ENCODE results near the gene RFT1. TPM values are rescaled to one million over a fixed set of nuclear protein-coding genes. Genes with fewer than 3 reads are reported as not detected.
"Not testable (repeated sequence)": the region's sequence is repeated elsewhere in the genome, so short reads cannot be mapped to it uniquely, and the experiment has no call there.

The RFT1 gene
- polyA plus RNA-seq, 1 donor, result 10.7 TPM

- DNase-seq, result no peak
Observed at GRCh38 chr3:53069422-53070068, 60.7 kb downstream of the RFT1 start.

- no peak for DNase-seq
Observed at GRCh38 chr3:53068176-53068575, 62.1 kb downstream of the RFT1 start.

GRCh38 chr3:53067567-53067966, 62.7 kb downstream of the RFT1 start:
- DNase-seq, result no peak

GRCh38 chr3:53065841-53066480, 64.3 kb downstream of the RFT1 start:
- DNase-seq, result no peak

GRCh38 chr3:53062905-53063304, 67.3 kb downstream of the RFT1 start:
- no peak for DNase-seq

- no peak for DNase-seq
Observed at GRCh38 chr3:53056442-53056841, 73.8 kb downstream of the RFT1 start.

GRCh38 chr3:53054233-53054632, 76.0 kb downstream of the RFT1 start:
- not testable (repeated sequence) for DNase-seq

- no peak for DNase-seq
Observed at GRCh38 chr3:53051929-53052328, 78.3 kb downstream of the RFT1 start.

GRCh38 chr3:53049987-53050386, 80.2 kb downstream of the RFT1 start:
- DNase-seq, result no peak

- DNase-seq, result peak; percentile 38
Observed at GRCh38 chr3:53046171-53047170, 83.8 kb downstream of the RFT1 start.

- DNase-seq, result peak; percentile 84
Observed at GRCh38 chr3:53045518-53046170, 84.6 kb downstream of the RFT1 start, which contains the start of gene SFMBT1. Gene SFMBT1, minus strand, starts transcription at chr3:53046073. Its CDS starts 76,945 bp downstream, at chr3:52969128.

GRCh38 chr3:53044711-53045517, 85.3 kb downstream of the RFT1 start:
- peak; percentile 72 for DNase-seq

GRCh38 chr3:53044371-53044710, 85.9 kb downstream of the RFT1 start:
- no peak for DNase-seq

GRCh38 chr3:53043738-53044137, 86.5 kb downstream of the RFT1 start:
- no peak for DNase-seq

GRCh38 chr3:53042651-53043050, 87.6 kb downstream of the RFT1 start:
- no peak for DNase-seq

GRCh38 chr3:53040351-53040820, 89.8 kb downstream of the RFT1 start:
- no peak for DNase-seq

GRCh38 chr3:53039376-53039752, 90.9 kb downstream of the RFT1 start:
- DNase-seq, result no peak

GRCh38 chr3:53038679-53039375, 91.4 kb downstream of the RFT1 start:
- DNase-seq, result no peak

Data from hindlimb muscle (tissue), 1 donor.